HG02943 (cell line): Measurements from ENCODE around the gene CANT1.

ENCODE experiments used
- ATAC-seq: cut with Tn5 transposase; IDR thresholded peaks from one replicate; pipeline ENCODE4 v1.9.1; 2021; ENCODE audit warnings: mild to moderate bottlenecking, low read depth, moderate library complexity; ENCODE audit not compliant: unreplicated experiment

Gene CANT1

GRCh38 chr17:78944956-78945355, 64.6 kb downstream of the CANT1 start:
- ATAC-seq: no peak

GRCh38 chr17:78944026-78944425, 65.5 kb downstream of the CANT1 start:
- ATAC-seq: no peak
